K562 (cell line): ENCODE data around the gene NSF. TPM values are rescaled to one million over a fixed set of nuclear protein-coding genes. Genes with fewer than 3 reads are reported as not detected.

Experiments used
- ATF4 ChIP-seq: fragments of 450-650 bp; formaldehyde crosslinking; IDR thresholded peaks from 2 replicates; pipeline ENCODE4 v1.4.0; 2022; ENCODE audit warnings: mild to moderate bottlenecking, moderate library complexity
- CBFA2T2 ChIP-seq: fragments of 450-650 bp; conservative IDR thresholded peaks from 2 replicates; pipeline ENCODE4 v1.6.1; 2017; ENCODE audit warnings: mild to moderate bottlenecking
- DNMT1 ChIP-seq: fragments of 450-650 bp; IDR thresholded peaks from 2 replicates; pipeline ENCODE4 v1.6.1; 2016; ENCODE audit warnings: antibody characterized with exemption, mild to moderate bottlenecking
- GABPB1 ChIP-seq: sonication (generic); formaldehyde crosslinking; IDR thresholded peaks from 2 replicates; pipeline ENCODE4 v1.8.0; 2022; ENCODE audit warnings: mild to moderate bottlenecking, missing genetic modification reagents
- HCFC1 ChIP-seq: IDR thresholded peaks from 2 replicates; pipeline ENCODE4 v1.6.1; 2012; ENCODE audit warnings: low read depth, low read length, improper control_type of control experiment
- HEY1 ChIP-seq: fragments of 250-450 bp; sonication (Bioruptor Pico); IDR thresholded peaks from 2 replicates; pipeline ENCODE4 v1.5.0; 2020; ENCODE audit warnings: mild to moderate bottlenecking, moderate library complexity, borderline replicate concordance
- JUN ChIP-seq, 2 experiments: sonication (generic) in 1 of 2; formaldehyde crosslinking in 1 of 2; IDR thresholded peaks; 2 replicates each; pipeline versions ENCODE4 v1.6.1 to v1.8.0; 2012 to 2022; ENCODE audit warnings: borderline replicate concordance in 2 of 2, mild to moderate bottlenecking in 2 of 2, improper control_type of control experiment in 1 of 2, low read depth in 1 of 2, low read length in 1 of 2, missing genetic modification reagents in 1 of 2
- KDM5B ChIP-seq: fragments of 200-600 bp; sonication (generic); IDR thresholded peaks from 2 replicates; pipeline ENCODE4 v1.6.1; 2012; ENCODE audit warnings: low read depth, mild to moderate bottlenecking, moderate library complexity, low read length, control low read depth, inconsistent platforms; ENCODE audit not compliant: insufficient replicate concordance
- MAFK ChIP-seq: IDR thresholded peaks from 2 replicates; pipeline ENCODE4 v1.6.1; 2011; ENCODE audit warnings: low read length, improper control_type of control experiment
- MLLT1 ChIP-seq, 2 experiments: fragments of 450-650 bp; IDR thresholded peaks; 2 replicates each; pipeline ENCODE4 v1.6.1; 2016
- NFE2 ChIP-seq: IDR thresholded peaks from 2 replicates; pipeline ENCODE4 v1.6.1; 2014; ENCODE audit warnings: antibody characterized with exemption, low read depth
- SIN3A ChIP-seq, 2 experiments: fragments of 150-350 bp in 1 of 2; IDR thresholded peaks; 2 replicates each; pipeline ENCODE4 v1.6.1; 2011 to 2016; ENCODE audit warnings: borderline replicate concordance in 2 of 2, low read depth in 2 of 2, low read length in 2 of 2, mild to moderate bottlenecking in 2 of 2, moderate library complexity in 2 of 2; ENCODE audit not compliant: control insufficient read depth in 1 of 2
- SOX6 ChIP-seq: fragments of 450-650 bp; IDR thresholded peaks from 2 replicates; pipeline ENCODE4 v1.6.1; 2014; ENCODE audit warnings: mild to moderate bottlenecking
- SP1 ChIP-seq: sonication (generic); formaldehyde crosslinking; IDR thresholded peaks from 2 replicates; pipeline ENCODE4 v1.8.1; 2022; ENCODE audit warnings: mild to moderate bottlenecking, missing genetic modification reagents
- TAL1 ChIP-seq: fragments of 450-650 bp; IDR thresholded peaks from 2 replicates; pipeline ENCODE4 v1.6.1; 2016; ENCODE audit warnings: mild to moderate bottlenecking
- ZFX ChIP-seq: sonication (generic); formaldehyde crosslinking; IDR thresholded peaks from 2 replicates; pipeline ENCODE4 v1.8.0; 2022; ENCODE audit warnings: mild to moderate bottlenecking, missing genetic modification reagents, moderate library complexity
- polyA plus RNA-seq, 8 experiments: library from polyadenylated mRNA; depleted of rRNA in 4 of 8; stranded (reverse) in 5 of 8; unstranded in 3 of 8; fragments of >200 nt; fragmentation: Nextera tagmentation in 2 of 8; fragmentation: Illumina TruSeq in 1 of 8; extraction: Ambion mirVana in 2 of 8; extraction: Trizol in 1 of 8; gene quantifications; 2 replicates each; pipeline versions ENCODE4 v1.2.1 to v1.2.3, GENCODE V29; 2011 to 2014; ENCODE audit warnings: inconsistent platforms in 1 of 8, missing spikeins in 1 of 8
- total RNA-seq, 7 experiments: library from RNA; depleted of rRNA in 6 of 7; stranded (reverse); fragments of >200 nt in 6 of 7; fragmentation: Illumina TruSeq in 2 of 7; extraction: Trizol in 2 of 7; gene quantifications; 2 replicates each; pipeline versions ENCODE4 v1.2.1 to v1.2.3, GENCODE V29; 2011 to 2021; ENCODE audit warnings: low replicate concordance in 1 of 7
- TF ChIP-seq, protein P1 (sequence below): sonication (generic); formaldehyde crosslinking; IDR thresholded peaks from 2 replicates; pipeline ENCODE4 v1.8.0; 2023; ENCODE audit warnings: missing genetic modification reagents, mild to moderate bottlenecking, borderline replicate concordance
- TF ChIP-seq, protein P2 (sequence below): fragments of 450-650 bp; IDR thresholded peaks from 2 replicates; pipeline ENCODE4 v1.6.1; 2016; ENCODE audit warnings: antibody characterized with exemption

NSF gene
- total and polyA plus RNA-seq, 9 of the 15 experiments (the other 6 are each of a cell fraction or from before 2014, with no cell fraction given), result 16.7 to 39.8 (median 36.7) TPM

- TF ChIP-seq MLLT1 (IDR thresholded peaks at IDR 0.05) (peak; percentile 42 to 47; a peak in 1 of 4 replicates), ZFX (peak; percentile 71), MAFK (peak; percentile 65), DNMT1 (no peak), HCFC1 (0 out of 2 replicates have a peak, but pooled peaks have one; percentile 38), KDM5B (peak; percentile 46), SIN3A (IDR thresholded peaks at IDR 0.05; ENCODE audit: borderline replicate concordance in 2 of 2, control insufficient read depth in 1 of 2, low read depth in 2 of 2, low read length in 2 of 2) (0 out of 4 replicates have a peak, but pooled peaks of 1 of the 2 experiments have one; percentile 18), CBFA2T2 (peak; percentile 11; the same call in 1 of the 2 replicates), SOX6 (peak; percentile 57; the same call in 1 of the 2 replicates), JUN (IDR thresholded peaks at IDR 0.05; ENCODE audit: borderline replicate concordance, low read depth, low read length) (peak; percentile 71; the same call in 1 of the 2 replicates), JUN (CRISPR knock-in tag; IDR thresholded peaks at IDR 0.05; ENCODE audit: borderline replicate concordance) (no peak; the same call in 1 of the 2 replicates), SP1 (CRISPR knock-in tag) (0 out of 2 replicates have a peak, but pooled peaks have one; percentile 33), HEY1 (CRISPR knock-in tag) (no peak), GABPB1 (CRISPR knock-in tag) (0 out of 2 replicates have a peak, but pooled peaks have one; percentile 31), TAL1 (peak; percentile 18; the same call in 1 of the 2 replicates), NFE2 (peak; percentile 93), ATF4 (CRISPR knock-in tag) (peak; percentile 19; the same call in 1 of the 2 replicates)
- TF ChIP-seq, protein P1, sequence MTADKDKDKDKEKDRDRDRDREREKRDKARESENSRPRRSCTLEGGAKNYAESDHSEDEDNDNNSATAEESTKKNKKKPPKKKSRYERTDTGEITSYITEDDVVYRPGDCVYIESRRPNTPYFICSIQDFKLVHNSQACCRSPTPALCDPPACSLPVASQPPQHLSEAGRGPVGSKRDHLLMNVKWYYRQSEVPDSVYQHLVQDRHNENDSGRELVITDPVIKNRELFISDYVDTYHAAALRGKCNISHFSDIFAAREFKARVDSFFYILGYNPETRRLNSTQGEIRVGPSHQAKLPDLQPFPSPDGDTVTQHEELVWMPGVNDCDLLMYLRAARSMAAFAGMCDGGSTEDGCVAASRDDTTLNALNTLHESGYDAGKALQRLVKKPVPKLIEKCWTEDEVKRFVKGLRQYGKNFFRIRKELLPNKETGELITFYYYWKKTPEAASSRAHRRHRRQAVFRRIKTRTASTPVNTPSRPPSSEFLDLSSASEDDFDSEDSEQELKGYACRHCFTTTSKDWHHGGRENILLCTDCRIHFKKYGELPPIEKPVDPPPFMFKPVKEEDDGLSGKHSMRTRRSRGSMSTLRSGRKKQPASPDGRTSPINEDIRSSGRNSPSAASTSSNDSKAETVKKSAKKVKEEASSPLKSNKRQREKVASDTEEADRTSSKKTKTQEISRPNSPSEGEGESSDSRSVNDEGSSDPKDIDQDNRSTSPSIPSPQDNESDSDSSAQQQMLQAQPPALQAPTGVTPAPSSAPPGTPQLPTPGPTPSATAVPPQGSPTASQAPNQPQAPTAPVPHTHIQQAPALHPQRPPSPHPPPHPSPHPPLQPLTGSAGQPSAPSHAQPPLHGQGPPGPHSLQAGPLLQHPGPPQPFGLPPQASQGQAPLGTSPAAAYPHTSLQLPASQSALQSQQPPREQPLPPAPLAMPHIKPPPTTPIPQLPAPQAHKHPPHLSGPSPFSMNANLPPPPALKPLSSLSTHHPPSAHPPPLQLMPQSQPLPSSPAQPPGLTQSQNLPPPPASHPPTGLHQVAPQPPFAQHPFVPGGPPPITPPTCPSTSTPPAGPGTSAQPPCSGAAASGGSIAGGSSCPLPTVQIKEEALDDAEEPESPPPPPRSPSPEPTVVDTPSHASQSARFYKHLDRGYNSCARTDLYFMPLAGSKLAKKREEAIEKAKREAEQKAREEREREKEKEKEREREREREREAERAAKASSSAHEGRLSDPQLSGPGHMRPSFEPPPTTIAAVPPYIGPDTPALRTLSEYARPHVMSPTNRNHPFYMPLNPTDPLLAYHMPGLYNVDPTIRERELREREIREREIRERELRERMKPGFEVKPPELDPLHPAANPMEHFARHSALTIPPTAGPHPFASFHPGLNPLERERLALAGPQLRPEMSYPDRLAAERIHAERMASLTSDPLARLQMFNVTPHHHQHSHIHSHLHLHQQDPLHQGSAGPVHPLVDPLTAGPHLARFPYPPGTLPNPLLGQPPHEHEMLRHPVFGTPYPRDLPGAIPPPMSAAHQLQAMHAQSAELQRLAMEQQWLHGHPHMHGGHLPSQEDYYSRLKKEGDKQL (CRISPR knock-in tag), result no peak
- TF ChIP-seq, protein P2, sequence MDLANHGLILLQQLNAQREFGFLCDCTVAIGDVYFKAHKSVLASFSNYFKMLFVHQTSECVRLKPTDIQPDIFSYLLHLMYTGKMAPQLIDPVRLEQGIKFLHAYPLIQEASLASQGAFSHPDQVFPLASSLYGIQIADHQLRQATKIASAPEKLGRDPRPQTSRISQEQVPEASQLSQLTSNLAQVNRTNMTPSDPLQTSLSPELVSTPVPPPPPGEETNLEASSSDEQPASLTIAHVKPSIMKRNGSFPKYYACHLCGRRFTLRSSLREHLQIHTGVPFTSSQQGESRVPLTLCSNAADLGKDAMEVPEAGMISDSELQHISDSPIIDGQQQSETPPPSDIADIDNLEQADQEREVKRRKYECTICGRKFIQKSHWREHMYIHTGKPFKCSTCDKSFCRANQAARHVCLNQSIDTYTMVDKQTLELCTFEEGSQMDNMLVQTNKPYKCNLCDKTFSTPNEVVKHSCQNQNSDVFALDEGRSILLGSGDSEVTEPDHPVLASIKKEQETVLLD, result peak; percentile 59
Observed at GRCh38 chr17:46795379-46795952, 205.0 kb downstream of the NSF start (continued).
